ENCODE results near the gene DYRK4.
A peak's percentile ranks its signal among the peaks of the same experiment; 100 is the strongest.

Gene DYRK4

GRCh38 chr12:4626543-4626942 lies 64.5 kb downstream of the DYRK4 start:
- no peak for DNase-seq (ENCODE audit: low read depth)

DNA sequence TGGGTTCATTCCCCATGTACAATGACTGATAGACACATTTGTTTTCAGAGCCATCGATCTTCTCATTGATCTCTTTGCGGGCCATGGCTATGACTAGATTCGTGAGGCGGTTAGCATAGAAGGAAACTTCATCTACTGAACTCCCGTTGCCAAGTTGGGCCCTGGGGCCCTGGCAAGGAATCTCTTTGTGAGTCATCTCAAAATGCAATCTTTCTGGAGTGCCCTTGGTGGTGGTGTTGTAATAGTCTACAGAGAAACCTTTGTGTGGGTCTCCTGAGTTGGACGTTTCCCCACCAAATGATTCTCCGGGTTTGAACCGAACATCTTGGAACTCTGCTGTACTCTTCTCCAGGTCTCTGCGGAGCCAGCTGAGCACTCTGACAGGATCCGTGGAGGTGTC lies 66.4 kb downstream of the DYRK4 start:
- no peak for DNase-seq (ENCODE audit: low read depth)

- DNase-seq (ENCODE audit: low read depth) = no peak
Observed at GRCh38 chr12:4630262-4630661, 68.3 kb downstream of the DYRK4 start.

DNA sequence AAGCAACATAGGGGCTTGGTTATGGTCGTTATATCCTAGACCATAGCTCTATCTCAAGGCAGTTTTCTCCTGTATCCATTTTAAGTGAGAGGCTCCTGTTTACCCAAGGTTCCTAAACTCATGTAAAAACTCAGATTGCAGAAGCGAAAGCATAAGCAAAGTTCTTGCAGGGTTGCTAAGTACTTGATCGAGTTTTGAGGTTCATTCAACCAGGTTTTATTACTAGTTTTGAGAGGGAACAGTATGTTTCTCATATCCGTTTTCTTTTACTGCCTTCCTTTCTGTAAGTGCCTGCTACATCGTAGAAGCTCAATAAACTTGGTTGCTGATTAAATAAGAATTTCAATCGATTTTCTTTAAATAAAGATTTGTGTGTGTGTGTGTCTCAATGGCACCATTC lies 81.7 kb downstream of the DYRK4 start:
- no peak for DNase-seq (ENCODE audit: low read depth)

DNA sequence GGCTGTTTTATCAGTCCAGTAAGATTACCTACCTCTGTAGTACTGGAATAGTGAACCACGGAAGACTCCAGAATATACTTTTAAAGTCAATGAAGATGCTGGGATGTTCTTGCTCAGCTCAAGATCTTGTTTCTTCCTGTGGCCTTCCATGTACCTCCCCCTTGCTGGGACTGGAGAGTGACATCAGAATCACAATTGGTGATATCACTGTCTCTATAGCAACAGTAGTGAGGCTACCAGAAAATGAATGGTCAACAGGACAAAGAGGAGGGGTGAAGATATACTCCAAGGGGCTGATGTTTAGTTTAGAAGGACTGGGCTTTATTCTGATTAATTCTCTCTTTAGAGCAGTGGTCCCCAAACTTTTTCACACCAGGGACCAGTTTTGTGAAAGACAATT lies 83.0 kb downstream of the DYRK4 start:
- no peak for DNase-seq (ENCODE audit: low read depth)

DNA sequence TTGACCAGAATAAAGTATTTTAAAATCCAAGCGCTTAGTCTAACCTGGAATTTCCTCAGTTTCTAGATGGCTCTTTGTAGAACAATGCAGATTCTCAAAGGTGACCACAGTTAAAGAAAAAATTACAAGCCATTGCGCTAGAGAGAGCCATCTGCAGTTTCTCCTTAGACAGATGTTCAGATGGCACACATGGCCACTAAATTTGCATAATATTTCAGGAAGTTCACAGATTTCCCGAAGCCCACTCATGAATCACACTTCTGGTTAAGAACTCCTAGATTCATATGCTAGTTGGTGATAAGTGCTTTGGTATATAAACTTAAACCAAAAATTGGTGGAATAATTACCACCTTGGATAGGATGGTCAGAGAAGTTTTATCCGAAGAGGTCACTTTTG lies 86.1 kb downstream of the DYRK4 start:
- no peak for DNase-seq (ENCODE audit: low read depth)

GRCh38 chr12:4648501-4649357 lies 86.7 kb downstream of the DYRK4 start, which contains the start of the genes AKAP3 and NDUFA9:
TSS of gene AKAP3 (minus strand) at chr12:4649051. CDS start at chr12:4638196, 10,855 bp downstream.
TSS of gene NDUFA9 (plus strand) at chr12:4649114. CDS start at chr12:4649127, 13 bp downstream.
- DNase-seq (ENCODE audit: low read depth) = peak; percentile 55

- no peak for DNase-seq (ENCODE audit: low read depth)
Observed at GRCh38 chr12:4649358-4649661, 87.3 kb downstream of the DYRK4 start.

DNA sequence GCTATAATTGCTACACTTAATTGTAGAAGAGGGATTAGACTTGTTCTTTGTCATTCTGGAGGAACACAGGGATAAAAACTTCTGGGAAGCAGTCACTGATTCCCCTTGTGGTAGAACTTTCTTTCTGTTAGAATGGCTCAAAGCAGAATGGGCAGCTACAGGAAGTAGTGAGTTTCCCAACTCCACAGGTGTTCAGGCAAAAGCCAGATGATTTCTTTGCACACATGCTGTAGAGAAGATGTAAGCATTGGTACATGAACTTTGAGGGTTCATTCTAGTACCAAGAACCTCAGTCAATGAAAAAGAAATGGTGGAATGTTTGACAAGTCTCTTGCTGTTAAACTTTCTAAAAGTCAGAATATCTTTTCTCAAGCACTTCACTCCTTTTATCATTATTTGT lies 91.2 kb downstream of the DYRK4 start:
- DNase-seq (ENCODE audit: low read depth) = no peak

- no peak for DNase-seq (ENCODE audit: low read depth)
Observed at GRCh38 chr12:4653691-4654090, 91.7 kb downstream of the DYRK4 start.
